SK-N-SH treated with all-trans-retinoic acid at 6 μM for 48 hours (cell line): ENCODE results near the gene EN1.

Source experiments
- ATAC-seq: fragments of 200-7000 bp; cut with Tn5 transposase; 3 replicates; pipeline ENCODE4 v1.9.1; 2020; ENCODE audit warnings: mild to moderate bottlenecking, moderate library complexity
- ARNTL ChIP-seq: fragments of 450-650 bp; formaldehyde crosslinking; IDR thresholded peaks from 2 replicates; pipeline ENCODE4 v1.5.0; 2020; ENCODE audit warnings: low read depth, mild to moderate bottlenecking, moderate library complexity, borderline replicate concordance
- BACH2 ChIP-seq: fragments of 250-450 bp; sonication (Bioruptor Pico); IDR thresholded peaks from 2 replicates; pipeline ENCODE4 v1.9.0; 2021; ENCODE audit warnings: mild to moderate bottlenecking, borderline replicate concordance
- CSDC2 ChIP-seq: fragments of 250-450 bp; sonication (Bioruptor Pico); IDR thresholded peaks from 2 replicates; pipeline ENCODE4 v1.5.0; 2020; ENCODE audit warnings: mild to moderate bottlenecking, moderate library complexity
- ESRRG ChIP-seq: fragments of 250-450 bp; sonication (Bioruptor Pico); IDR thresholded peaks from 2 replicates; pipeline ENCODE4 v1.6.1; 2021; ENCODE audit warnings: mild to moderate bottlenecking
- GLIS3 ChIP-seq: fragments of 250-450 bp; sonication (Bioruptor Pico); IDR thresholded peaks from 2 replicates; pipeline ENCODE4 v1.5.0; 2020; ENCODE audit warnings: mild to moderate bottlenecking, moderate library complexity
- OSR1 ChIP-seq: fragments of 250-450 bp; sonication (Bioruptor Pico); IDR thresholded peaks from 2 replicates; pipeline ENCODE4 v1.8.0; 2022; ENCODE audit warnings: moderate library complexity, mild to moderate bottlenecking, inconsistent platforms
- POU6F1 ChIP-seq: fragments of 250-450 bp; sonication (Bioruptor Pico); IDR thresholded peaks from 2 replicates; pipeline ENCODE4 v1.8.0; 2021; ENCODE audit warnings: low read depth, mild to moderate bottlenecking, moderate library complexity, borderline replicate concordance
- PPARA ChIP-seq: fragments of 250-450 bp; sonication (Bioruptor Pico); IDR thresholded peaks from 2 replicates; pipeline ENCODE4 v1.5.0; 2020; ENCODE audit warnings: mild to moderate bottlenecking, borderline replicate concordance
- RARB ChIP-seq: fragments of 250-450 bp; sonication (Bioruptor Pico); IDR thresholded peaks from 2 replicates; pipeline ENCODE4 v1.8.0; 2021; ENCODE audit warnings: mild to moderate bottlenecking, moderate library complexity
- SNAI2 ChIP-seq: fragments of 250-450 bp; sonication (Bioruptor Pico); IDR thresholded peaks from 2 replicates; pipeline ENCODE4 v1.5.0; 2020; ENCODE audit warnings: mild to moderate bottlenecking, moderate library complexity
- TCF4 ChIP-seq: fragments of 250-450 bp; sonication (Bioruptor Pico); IDR thresholded peaks from 2 replicates; pipeline ENCODE4 v1.8.0; 2021; ENCODE audit warnings: mild to moderate bottlenecking, moderate library complexity, borderline replicate concordance
- TOX ChIP-seq: fragments of 250-450 bp; sonication (Bioruptor Pico); IDR thresholded peaks from 2 replicates; pipeline ENCODE4 v1.8.0; 2021; ENCODE audit warnings: mild to moderate bottlenecking, moderate library complexity, borderline replicate concordance
- ZFP3 ChIP-seq: fragments of 250-450 bp; sonication (Bioruptor Pico); IDR thresholded peaks from 2 replicates; pipeline ENCODE4 v1.5.0; 2020; ENCODE audit warnings: mild to moderate bottlenecking, moderate library complexity
- ZFP30 ChIP-seq: fragments of 450-650 bp; formaldehyde crosslinking; IDR thresholded peaks from 2 replicates; pipeline ENCODE4 v1.5.0; 2022; ENCODE audit warnings: mild to moderate bottlenecking, moderate library complexity
- ZNF565 ChIP-seq: fragments of 450-650 bp; formaldehyde crosslinking; conservative IDR thresholded peaks from 2 replicates; pipeline ENCODE4 v1.5.0; 2020; ENCODE audit warnings: low read depth, mild to moderate bottlenecking, moderate library complexity
- ZNF70 ChIP-seq: fragments of 450-650 bp; formaldehyde crosslinking; IDR thresholded peaks from 2 replicates; pipeline ENCODE4 v1.5.0; 2020; ENCODE audit warnings: mild to moderate bottlenecking, moderate library complexity
- TF ChIP-seq, protein P1 (sequence below): fragments of 250-450 bp; sonication (Bioruptor Pico); IDR thresholded peaks from 2 replicates; pipeline ENCODE4 v1.8.0; 2020; ENCODE audit warnings: mild to moderate bottlenecking, moderate library complexity, borderline replicate concordance
- TF ChIP-seq, protein P2 (sequence below): fragments of 250-450 bp; sonication (Bioruptor Pico); IDR thresholded peaks from 2 replicates; pipeline ENCODE4 v1.5.0; 2020; ENCODE audit warnings: mild to moderate bottlenecking, moderate library complexity
- TF ChIP-seq, protein P3 (sequence below): fragments of 250-450 bp; sonication (Bioruptor Pico); IDR thresholded peaks from 2 replicates; pipeline ENCODE4 v1.5.1; 2021; ENCODE audit warnings: mild to moderate bottlenecking, moderate library complexity
- TF ChIP-seq, protein P4 (sequence below): fragments of 250-450 bp; sonication (Bioruptor Pico); IDR thresholded peaks from 2 replicates; pipeline ENCODE4 v1.5.1; 2020; ENCODE audit warnings: low read depth, mild to moderate bottlenecking, moderate library complexity

The EN1 gene

DNA sequence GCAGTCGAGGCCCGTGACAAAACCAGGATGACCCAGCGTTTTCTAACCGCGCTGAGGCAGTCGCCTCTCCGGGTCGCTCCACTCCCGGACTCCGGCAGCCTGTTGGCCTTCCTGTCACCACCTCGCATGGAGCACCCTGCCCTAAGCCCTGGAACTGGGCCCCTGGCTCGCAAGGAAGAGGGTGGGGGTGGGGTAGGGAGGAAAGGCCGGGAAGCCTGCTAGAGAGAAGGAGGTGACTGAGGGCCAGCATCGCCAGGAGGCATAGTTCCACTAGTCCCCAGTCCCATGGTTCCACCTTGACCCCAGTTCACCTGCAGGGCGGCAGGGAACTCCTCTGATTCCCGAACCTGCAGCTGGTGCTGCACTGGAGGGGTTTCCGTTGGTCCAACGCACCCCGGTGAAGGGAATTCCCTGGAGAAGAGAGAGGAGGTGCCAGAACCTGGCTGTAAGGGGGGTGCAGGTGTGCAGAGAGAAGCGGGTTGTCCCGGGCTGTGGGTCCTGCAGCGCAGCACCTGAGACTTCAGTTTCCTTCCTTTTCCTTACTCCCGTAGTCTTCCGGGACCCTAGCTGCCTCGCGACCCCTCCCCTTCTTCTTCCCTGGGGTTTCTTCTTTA is 11.8 kb upstream of the EN1 start:
- ATAC-seq: no peak

DNA sequence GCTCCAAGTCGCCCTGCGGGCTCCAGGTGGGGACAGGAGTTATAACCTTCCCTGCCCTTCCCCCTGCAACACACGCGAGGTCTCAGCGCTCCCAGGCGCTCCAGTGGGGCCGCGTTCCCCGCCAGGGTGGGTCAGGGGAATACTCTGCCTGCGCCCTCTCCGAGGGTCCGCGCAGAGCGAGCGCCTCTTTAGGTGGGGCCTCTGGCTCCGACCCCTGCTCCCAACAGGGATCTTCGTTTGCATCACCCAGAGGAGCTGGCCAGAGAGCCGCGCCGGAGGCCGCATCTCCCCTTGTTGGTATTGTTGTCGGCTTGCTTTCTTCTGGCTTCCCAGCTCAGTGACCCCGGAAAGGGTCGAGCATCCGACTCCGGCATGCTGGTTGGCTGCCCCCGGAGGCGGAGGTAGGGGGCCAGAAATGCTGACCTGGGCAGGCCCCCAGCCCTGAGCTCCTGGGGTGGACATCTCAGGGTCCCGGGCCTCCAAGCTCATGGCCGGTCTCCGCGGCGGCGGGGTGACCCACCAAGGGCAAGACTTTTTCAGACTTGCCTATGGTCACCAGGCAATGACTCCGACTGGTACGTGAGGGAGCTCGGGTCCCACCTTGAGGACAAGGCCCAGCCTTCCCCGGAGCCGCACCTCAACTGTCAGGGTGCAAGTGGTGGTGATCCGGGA is 11.2 kb upstream of the EN1 start:
- ATAC-seq: no peak
- TF ChIP-seq TOX (CRISPR knock-in tag) (no peak), RARB (no peak), ZNF565 (CRISPR knock-in tag) (no peak), PPARA (CRISPR knock-in tag) (no peak), CSDC2 (no peak), GLIS3 (CRISPR knock-in tag) (no peak), TCF4 (CRISPR knock-in tag) (no peak), BACH2 (CRISPR knock-in tag) (no peak), ZNF70 (no peak), SNAI2 (CRISPR knock-in tag) (no peak), POU6F1 (CRISPR knock-in tag) (no peak), ZFP30 (no peak), ESRRG (CRISPR knock-in tag) (no peak), ARNTL (CRISPR knock-in tag) (no peak), OSR1 (CRISPR knock-in tag) (no peak), ZFP3 (no peak)
- TF ChIP-seq, protein P1, sequence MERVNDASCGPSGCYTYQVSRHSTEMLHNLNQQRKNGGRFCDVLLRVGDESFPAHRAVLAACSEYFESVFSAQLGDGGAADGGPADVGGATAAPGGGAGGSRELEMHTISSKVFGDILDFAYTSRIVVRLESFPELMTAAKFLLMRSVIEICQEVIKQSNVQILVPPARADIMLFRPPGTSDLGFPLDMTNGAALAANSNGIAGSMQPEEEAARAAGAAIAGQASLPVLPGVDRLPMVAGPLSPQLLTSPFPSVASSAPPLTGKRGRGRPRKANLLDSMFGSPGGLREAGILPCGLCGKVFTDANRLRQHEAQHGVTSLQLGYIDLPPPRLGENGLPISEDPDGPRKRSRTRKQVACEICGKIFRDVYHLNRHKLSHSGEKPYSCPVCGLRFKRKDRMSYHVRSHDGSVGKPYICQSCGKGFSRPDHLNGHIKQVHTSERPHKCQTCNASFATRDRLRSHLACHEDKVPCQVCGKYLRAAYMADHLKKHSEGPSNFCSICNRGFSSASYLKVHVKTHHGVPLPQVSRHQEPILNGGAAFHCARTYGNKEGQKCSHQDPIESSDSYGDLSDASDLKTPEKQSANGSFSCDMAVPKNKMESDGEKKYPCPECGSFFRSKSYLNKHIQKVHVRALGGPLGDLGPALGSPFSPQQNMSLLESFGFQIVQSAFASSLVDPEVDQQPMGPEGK (CRISPR knock-in tag): no peak
- TF ChIP-seq, protein P2, sequence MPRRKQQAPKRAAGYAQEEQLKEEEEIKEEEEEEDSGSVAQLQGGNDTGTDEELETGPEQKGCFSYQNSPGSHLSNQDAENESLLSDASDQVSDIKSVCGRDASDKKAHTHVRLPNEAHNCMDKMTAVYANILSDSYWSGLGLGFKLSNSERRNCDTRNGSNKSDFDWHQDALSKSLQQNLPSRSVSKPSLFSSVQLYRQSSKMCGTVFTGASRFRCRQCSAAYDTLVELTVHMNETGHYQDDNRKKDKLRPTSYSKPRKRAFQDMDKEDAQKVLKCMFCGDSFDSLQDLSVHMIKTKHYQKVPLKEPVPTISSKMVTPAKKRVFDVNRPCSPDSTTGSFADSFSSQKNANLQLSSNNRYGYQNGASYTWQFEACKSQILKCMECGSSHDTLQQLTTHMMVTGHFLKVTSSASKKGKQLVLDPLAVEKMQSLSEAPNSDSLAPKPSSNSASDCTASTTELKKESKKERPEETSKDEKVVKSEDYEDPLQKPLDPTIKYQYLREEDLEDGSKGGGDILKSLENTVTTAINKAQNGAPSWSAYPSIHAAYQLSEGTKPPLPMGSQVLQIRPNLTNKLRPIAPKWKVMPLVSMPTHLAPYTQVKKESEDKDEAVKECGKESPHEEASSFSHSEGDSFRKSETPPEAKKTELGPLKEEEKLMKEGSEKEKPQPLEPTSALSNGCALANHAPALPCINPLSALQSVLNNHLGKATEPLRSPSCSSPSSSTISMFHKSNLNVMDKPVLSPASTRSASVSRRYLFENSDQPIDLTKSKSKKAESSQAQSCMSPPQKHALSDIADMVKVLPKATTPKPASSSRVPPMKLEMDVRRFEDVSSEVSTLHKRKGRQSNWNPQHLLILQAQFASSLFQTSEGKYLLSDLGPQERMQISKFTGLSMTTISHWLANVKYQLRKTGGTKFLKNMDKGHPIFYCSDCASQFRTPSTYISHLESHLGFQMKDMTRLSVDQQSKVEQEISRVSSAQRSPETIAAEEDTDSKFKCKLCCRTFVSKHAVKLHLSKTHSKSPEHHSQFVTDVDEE (CRISPR knock-in tag): no peak
- TF ChIP-seq, protein P3, sequence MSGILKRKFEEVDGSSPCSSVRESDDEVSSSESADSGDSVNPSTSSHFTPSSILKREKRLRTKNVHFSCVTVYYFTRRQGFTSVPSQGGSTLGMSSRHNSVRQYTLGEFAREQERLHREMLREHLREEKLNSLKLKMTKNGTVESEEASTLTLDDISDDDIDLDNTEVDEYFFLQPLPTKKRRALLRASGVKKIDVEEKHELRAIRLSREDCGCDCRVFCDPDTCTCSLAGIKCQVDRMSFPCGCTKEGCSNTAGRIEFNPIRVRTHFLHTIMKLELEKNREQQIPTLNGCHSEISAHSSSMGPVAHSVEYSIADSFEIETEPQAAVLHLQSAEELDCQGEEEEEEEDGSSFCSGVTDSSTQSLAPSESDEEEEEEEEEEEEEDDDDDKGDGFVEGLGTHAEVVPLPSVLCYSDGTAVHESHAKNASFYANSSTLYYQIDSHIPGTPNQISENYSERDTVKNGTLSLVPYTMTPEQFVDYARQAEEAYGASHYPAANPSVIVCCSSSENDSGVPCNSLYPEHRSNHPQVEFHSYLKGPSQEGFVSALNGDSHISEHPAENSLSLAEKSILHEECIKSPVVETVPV (CRISPR knock-in tag): no peak
- TF ChIP-seq, protein P4, sequence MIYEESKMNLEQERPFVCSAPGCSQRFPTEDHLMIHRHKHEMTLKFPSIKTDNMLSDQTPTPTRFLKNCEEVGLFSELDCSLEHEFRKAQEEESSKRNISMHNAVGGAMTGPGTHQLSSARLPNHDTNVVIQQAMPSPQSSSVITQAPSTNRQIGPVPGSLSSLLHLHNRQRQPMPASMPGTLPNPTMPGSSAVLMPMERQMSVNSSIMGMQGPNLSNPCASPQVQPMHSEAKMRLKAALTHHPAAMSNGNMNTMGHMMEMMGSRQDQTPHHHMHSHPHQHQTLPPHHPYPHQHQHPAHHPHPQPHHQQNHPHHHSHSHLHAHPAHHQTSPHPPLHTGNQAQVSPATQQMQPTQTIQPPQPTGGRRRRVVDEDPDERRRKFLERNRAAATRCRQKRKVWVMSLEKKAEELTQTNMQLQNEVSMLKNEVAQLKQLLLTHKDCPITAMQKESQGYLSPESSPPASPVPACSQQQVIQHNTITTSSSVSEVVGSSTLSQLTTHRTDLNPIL: no peak

More for the DNA sequence above, 11.8 kb upstream of the EN1 start:
- TF ChIP-seq ZFP3: no peak

DNA sequence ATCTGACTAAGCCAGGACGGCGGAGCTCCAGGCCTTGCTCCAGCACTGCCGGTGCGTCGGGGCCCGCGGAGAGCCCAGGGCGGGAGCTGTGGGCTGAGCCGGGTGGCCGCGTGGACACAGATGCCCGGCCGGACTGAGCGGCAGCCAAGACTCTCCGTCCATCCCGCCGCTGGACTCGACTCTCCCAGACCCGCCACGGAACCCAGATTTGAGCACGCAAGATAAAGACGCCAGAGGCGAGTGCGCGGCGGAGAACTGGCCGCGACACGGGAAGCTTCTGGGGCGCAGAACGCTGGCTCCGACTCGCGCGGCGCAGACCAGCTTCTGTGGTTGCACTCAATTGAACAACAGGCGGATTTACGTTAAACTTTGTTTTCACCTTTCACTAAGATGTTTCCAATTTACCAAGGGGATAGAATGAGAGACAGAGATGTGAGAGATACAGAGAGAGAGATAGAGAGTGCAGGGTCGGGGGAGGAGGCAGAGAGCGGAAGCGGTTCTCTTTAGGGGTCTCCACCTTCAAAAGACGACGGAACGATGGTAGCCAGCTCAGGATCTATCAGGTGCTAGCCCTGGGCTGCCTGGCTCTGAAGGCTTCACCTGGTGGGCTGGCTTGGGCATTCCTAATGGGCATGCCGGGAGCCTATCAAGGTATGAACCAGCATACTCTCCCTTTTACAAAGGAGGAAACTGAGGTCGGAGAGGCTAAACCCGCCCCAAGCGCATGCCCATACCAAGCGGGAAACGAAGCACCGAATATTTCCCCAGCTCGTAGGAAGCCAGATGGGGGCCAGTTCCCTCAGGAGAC is 10.4 kb upstream of the EN1 start:
- TF ChIP-seq BACH2 (CRISPR knock-in tag) (no peak), CSDC2 (no peak), POU6F1 (CRISPR knock-in tag) (no peak), RARB (no peak), ARNTL (CRISPR knock-in tag) (no peak)
- no peak for ATAC-seq
